HT-29 (cell line): ENCODE results near the gene TENT4A. TPM values are rescaled to one million over a fixed set of nuclear protein-coding genes. Genes with fewer than 3 reads are reported as not detected.

Experiments
- DNase-seq: peaks from one replicate; pipeline ENCODE4 v3.0.0-alpha.2; 2015; ENCODE audit warnings: low spot score
- total RNA-seq: library from RNA; depleted of rRNA; stranded (reverse); fragments of >200 nt; shearing (Covaris generic); gene quantifications from 2 replicates; pipeline ENCODE4 v1.2.3, GENCODE V29; 2014

TENT4A gene
- total RNA-seq, 1 experiment from 2014 or later = 36.5 TPM

- DNase-seq = no peak
Observed at GRCh38 chr5:6717247-6717646, 4.0 kb downstream of the TENT4A start.

GRCh38 chr5:6717687-6718086, 4.5 kb downstream of the TENT4A start:
- no peak for DNase-seq

- no peak for DNase-seq
Observed at GRCh38 chr5:6718161-6718681, 5.0 kb downstream of the TENT4A start.

- DNase-seq = no peak
Observed at GRCh38 chr5:6718718-6719117, 5.5 kb downstream of the TENT4A start.

GRCh38 chr5:6719417-6719816, 6.2 kb downstream of the TENT4A start:
- no peak for DNase-seq

GRCh38 chr5:6719896-6720560, 6.8 kb downstream of the TENT4A start:
- DNase-seq = no peak

GRCh38 chr5:6720561-6720921, 7.3 kb downstream of the TENT4A start:
- no peak for DNase-seq

- no peak for DNase-seq
Observed at GRCh38 chr5:6721442-6721841, 8.2 kb downstream of the TENT4A start.

- DNase-seq = no peak
Observed at GRCh38 chr5:6722015-6722414, 8.8 kb downstream of the TENT4A start.

GRCh38 chr5:6723122-6723815, 10.0 kb downstream of the TENT4A start:
- no peak for DNase-seq

GRCh38 chr5:6723816-6724300, 10.6 kb downstream of the TENT4A start:
- no peak for DNase-seq

- DNase-seq = no peak
Observed at GRCh38 chr5:6724321-6724929, 11.2 kb downstream of the TENT4A start.

GRCh38 chr5:6725421-6725820, 12.2 kb downstream of the TENT4A start:
- DNase-seq = no peak

- no peak for DNase-seq
Observed at GRCh38 chr5:6726006-6726405, 12.8 kb downstream of the TENT4A start.

- DNase-seq = no peak
Observed at GRCh38 chr5:6727231-6727630, 14.0 kb downstream of the TENT4A start.

GRCh38 chr5:6728011-6728794, 15.0 kb downstream of the TENT4A start:
- no peak for DNase-seq

GRCh38 chr5:6728795-6729183, 15.6 kb downstream of the TENT4A start:
- no peak for DNase-seq

- no peak for DNase-seq
Observed at GRCh38 chr5:6729386-6730310, 16.4 kb downstream of the TENT4A start.

- no peak for DNase-seq
Observed at GRCh38 chr5:6730407-6730806, 17.2 kb downstream of the TENT4A start.

GRCh38 chr5:6730807-6731206, 17.6 kb downstream of the TENT4A start:
- DNase-seq = no peak
